GM12801 (cell line): Measurements from ENCODE around the gene RSRP1.

Experiments used
- CTCF ChIP-seq: IDR thresholded peaks from one replicate; pipeline ENCODE4 v1.5.1; 2011; ENCODE audit warnings: control low read depth; ENCODE audit not compliant: insufficient read length; ENCODE audit errors: extremely low read depth

The RSRP1 gene

GRCh38 chr1:25206201-25206600 is 41.1 kb downstream of the RSRP1 start:
- TF ChIP-seq CTCF, result no peak

GRCh38 chr1:25205786-25206185 is 41.5 kb downstream of the RSRP1 start:
- no peak for TF ChIP-seq CTCF

DNA sequence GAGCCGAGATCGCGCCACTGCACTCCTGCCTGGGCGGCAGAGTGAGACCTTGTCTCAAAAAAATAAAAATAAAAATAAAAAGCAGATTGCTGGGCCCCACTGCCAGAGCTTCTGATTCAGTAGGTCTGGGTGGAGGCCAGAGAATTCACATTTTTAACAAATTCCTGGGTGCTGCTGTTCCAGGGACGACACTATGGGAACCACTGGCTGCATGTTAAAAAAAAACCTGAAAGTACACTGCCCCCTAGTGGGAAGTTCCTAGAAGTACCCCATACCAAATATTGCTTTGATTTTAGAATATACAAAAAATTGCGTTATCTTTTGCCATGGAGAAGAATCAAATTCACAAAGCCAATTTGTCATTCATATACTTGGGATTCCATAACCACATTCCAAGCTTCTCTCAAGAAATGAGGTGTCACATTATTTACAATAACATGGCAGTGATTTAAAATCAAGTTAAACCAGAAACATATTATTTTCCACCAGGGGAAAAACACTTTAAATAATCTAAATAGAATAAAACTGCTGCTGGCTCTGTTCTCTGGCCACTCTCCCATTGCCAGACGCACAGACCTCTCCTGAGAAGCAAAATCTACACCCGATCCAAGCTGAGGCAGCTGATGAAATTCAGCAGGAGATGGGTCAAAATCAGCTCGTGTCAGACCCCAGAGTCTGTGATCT is 42.3 kb downstream of the RSRP1 start:
- no peak for TF ChIP-seq CTCF

- TF ChIP-seq CTCF, result no peak
Measured at GRCh38 chr1:25201006-25201405, 46.2 kb downstream of the RSRP1 start.

DNA sequence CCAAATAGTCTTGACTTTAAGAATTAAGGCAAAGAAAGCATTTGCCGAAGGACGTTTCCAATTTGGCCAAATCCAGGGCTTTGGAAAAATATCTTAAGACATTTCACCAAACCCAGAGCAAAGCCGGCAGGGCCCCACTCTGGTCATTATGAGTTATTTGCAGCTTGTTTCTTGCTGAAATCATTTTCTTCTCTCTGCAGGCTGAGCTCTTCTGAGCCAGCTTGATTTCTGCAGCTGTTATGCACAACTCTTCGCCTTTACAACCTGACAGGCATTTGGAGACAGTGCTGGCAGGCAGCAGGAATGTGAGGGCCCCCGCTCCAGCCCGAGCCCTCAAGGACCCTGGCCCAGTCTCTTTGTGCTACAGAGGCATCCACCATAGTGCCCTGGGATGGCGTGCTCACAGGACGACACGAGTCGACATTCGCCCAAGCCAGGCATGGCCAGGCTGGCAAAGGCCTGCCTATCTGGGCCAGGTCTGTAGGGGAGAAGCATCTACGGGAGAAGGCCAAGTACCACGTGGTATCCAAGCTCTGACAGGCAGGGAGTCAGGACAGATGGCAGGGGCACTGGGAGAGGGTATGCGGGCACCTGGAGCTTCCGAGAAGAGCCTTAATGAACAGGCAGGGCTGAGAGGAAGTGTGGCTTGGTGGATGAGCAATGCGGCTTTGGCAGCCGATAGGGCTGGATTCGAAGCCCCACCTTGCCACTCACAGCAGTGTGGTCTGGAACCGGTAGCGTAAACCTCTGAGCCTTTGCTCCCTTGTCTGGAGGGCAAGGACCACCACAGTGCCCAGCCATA is 47.2 kb downstream of the RSRP1 start:
- TF ChIP-seq CTCF, result no peak

DNA sequence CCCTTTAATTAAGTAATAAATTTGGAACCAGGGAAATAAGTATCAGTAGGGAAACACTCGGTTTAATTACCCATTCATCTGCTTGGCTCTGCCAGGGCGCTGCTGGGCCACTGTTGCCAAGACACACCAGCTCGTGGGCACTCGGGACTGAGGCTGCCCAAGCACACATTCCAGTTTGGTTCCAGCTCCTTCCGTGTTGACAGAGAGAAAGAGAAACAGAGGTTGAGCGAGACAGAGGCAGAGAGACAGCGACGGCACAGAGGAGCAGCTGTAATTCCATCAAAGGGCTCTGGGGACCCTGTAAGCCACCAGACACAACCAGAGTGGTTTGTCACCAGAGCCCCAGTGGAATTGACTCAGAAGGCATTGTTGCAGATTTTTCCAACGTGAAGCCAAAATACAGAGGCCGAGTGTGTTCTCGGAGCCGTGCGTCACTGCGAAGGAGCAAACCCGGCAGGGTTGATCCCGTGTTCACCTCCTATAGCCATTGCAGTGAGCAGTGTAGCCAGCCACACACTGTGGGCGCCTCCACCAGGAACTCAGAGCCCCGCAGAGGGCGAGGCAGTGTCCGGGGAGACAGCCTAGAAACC is 48.5 kb downstream of the RSRP1 start:
- TF ChIP-seq CTCF, result no peak

DNA sequence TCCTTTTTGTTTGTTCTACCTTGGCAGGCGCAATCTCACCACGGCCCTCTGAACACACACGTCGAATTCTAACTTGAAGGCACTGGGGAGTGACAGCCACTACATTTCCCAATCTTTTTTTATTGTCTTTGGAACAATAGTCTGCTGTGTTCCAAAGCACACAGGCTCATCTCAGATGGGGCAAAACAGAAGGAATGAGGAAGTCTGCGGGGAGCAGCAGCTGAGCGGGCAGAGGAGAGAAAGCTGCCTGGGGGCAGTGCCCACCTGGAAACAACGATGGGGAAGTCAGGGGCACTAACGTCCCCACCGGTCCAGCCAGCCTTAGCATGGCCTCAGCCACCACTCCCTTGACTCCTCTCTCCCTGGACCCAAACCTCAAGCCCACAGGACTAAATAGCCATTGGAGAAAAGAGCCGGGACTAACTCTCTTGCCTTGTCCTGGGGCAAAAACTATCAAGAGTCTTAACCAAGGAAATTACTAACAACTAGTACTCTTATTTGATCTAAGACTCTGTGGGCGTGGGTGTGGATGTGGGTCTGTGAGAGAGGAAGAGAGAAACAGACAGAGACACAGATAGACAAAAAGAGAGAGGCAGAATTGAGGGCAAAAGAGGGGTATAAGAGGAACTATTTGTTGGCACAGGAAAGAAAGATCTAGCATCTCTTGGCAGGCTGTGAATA is 49.1 kb downstream of the RSRP1 start:
- no peak for TF ChIP-seq CTCF
